ENCODE measurements around the gene AK5. TPM values are rescaled to one million over a fixed set of nuclear protein-coding genes. Genes with fewer than 3 reads are reported as not detected.
A peak's percentile ranks its signal among the peaks of the same experiment; 100 is the strongest.

The AK5 gene
- total and polyA plus RNA-seq, 4 donors: 0.06 to 3.0 (median 0.15) TPM; not detected in 1

GRCh38 chr1:77533660-77534305 is 252.0 kb downstream of the AK5 start:
- 20 to 27% methylated on average over 11 of the region's 11 CpGs for WGBS, 2 donors
- TF ChIP-seq, protein P1, sequence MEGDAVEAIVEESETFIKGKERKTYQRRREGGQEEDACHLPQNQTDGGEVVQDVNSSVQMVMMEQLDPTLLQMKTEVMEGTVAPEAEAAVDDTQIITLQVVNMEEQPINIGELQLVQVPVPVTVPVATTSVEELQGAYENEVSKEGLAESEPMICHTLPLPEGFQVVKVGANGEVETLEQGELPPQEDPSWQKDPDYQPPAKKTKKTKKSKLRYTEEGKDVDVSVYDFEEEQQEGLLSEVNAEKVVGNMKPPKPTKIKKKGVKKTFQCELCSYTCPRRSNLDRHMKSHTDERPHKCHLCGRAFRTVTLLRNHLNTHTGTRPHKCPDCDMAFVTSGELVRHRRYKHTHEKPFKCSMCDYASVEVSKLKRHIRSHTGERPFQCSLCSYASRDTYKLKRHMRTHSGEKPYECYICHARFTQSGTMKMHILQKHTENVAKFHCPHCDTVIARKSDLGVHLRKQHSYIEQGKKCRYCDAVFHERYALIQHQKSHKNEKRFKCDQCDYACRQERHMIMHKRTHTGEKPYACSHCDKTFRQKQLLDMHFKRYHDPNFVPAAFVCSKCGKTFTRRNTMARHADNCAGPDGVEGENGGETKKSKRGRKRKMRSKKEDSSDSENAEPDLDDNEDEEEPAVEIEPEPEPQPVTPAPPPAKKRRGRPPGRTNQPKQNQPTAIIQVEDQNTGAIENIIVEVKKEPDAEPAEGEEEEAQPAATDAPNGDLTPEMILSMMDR (IDR thresholded peaks at IDR 0.05; ENCODE audit: control extremely low read depth, extremely low read depth): peak; percentile 63
- H3K4me3 ChIP-seq: no peak overlapping the region

GRCh38 chr1:77534456-77534855 is 252.6 kb downstream of the AK5 start:
- 53 to 73% methylated on average over 5 of the region's 5 CpGs for WGBS, 2 donors
- ATAC-seq (ENCODE audit: insufficient read depth, low FRiP score): no peak
- Histone ChIP-seq H3K36me3 (ENCODE audit: control insufficient read depth in 4 of 4, insufficient read depth in 4 of 4, low read length in 4 of 4) (no peaks in the 10 kb centered on the region), H3K27me3 (ENCODE audit: control insufficient read depth in 3 of 3, insufficient read depth in 3 of 3, low read length in 2 of 3) (no peaks in the 10 kb centered on the region), H3K4me3 (no peak overlapping the region), H3K9me3 (ENCODE audit: control insufficient read depth in 4 of 4, insufficient read depth in 3 of 4, low read length in 3 of 4) (no peaks in the 10 kb centered on the region), H3K4me1 (ENCODE audit: control insufficient read depth in 5 of 5, insufficient read depth in 5 of 5, low read length in 5 of 5) (no peaks in the 10 kb centered on the region), H3K27ac (ENCODE audit: low read depth in 1 of 2, low read length in 1 of 2) (no peak overlapping the region), H3K9ac (ENCODE audit: insufficient read depth in 1 of 2, low read length in 2 of 2) (no peak overlapping the region)
- no peak for DNase-seq
- TF ChIP-seq, protein P1 (IDR thresholded peaks at IDR 0.05; ENCODE audit: control extremely low read depth, extremely low read depth): no peak

More at GRCh38 chr1:77533660-77534305, 252.0 kb downstream of the AK5 start:
- Histone ChIP-seq H3K9ac (ENCODE audit: insufficient read depth in 1 of 2, low read length in 2 of 2) (no peak overlapping the region), H3K36me3 (ENCODE audit: control insufficient read depth in 4 of 4, insufficient read depth in 4 of 4, low read length in 4 of 4) (no peaks in the 10 kb centered on the region), H3K9me3 (ENCODE audit: control insufficient read depth in 4 of 4, insufficient read depth in 3 of 4, low read length in 3 of 4) (no peaks in the 10 kb centered on the region), H3K27ac (ENCODE audit: low read depth in 1 of 2, low read length in 1 of 2) (no peak overlapping the region), H3K27me3 (ENCODE audit: control insufficient read depth in 3 of 3, insufficient read depth in 3 of 3, low read length in 2 of 3) (no peaks in the 10 kb centered on the region), H3K4me1 (ENCODE audit: control insufficient read depth in 5 of 5, insufficient read depth in 5 of 5, low read length in 5 of 5) (no peaks in the 10 kb centered on the region)
- DNase-seq (peak; percentile 72 to 84 (median 75)), ATAC-seq (ENCODE audit: insufficient read depth, low FRiP score) (peak; percentile 39)

DNA sequence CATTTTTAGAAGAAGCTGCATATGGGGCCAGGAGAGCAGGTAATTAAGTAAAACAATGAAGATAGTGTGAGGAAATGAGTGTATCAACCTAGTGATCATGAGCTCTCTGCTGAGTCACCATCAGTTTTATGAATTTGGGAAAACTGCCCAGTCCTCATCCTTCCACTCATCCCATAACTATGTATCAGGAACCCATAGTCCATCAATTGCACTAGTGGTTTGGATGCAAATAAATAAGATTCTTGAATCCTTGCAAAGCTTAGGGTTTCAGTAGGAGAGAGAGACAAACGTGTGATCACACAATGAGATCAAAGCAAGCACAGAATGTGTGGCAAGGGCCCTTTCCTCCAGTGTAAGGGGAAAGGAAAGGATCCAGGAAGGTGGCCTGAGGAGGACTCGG is 255.0 kb downstream of the AK5 start:
- Histone ChIP-seq H3K4me3 (no peak overlapping the region), H3K9me3 (ENCODE audit: control insufficient read depth in 4 of 4, insufficient read depth in 3 of 4, low read length in 3 of 4) (no peaks in the 10 kb centered on the region), H3K27ac (ENCODE audit: low read depth in 1 of 2, low read length in 1 of 2) (no peak overlapping the region), H3K36me3 (ENCODE audit: control insufficient read depth in 4 of 4, insufficient read depth in 4 of 4, low read length in 4 of 4) (no peaks in the 10 kb centered on the region), H3K27me3 (ENCODE audit: control insufficient read depth in 3 of 3, insufficient read depth in 3 of 3, low read length in 2 of 3) (no peaks in the 10 kb centered on the region), H3K9ac (ENCODE audit: insufficient read depth in 1 of 2, low read length in 2 of 2) (no peak overlapping the region), H3K4me1 (ENCODE audit: control insufficient read depth in 5 of 5, insufficient read depth in 5 of 5, low read length in 5 of 5) (peaks cover 0 to 1% (median 0%) of the 10 kb centered on the region in 5 donors)
- ATAC-seq (ENCODE audit: insufficient read depth, low FRiP score): no peak
- WGBS, 2 donors: 58 to 77% methylated on average over 2 of the region's 2 CpGs
- no peak for DNase-seq
- TF ChIP-seq, protein P1 (IDR thresholded peaks at IDR 0.05; ENCODE audit: control extremely low read depth, extremely low read depth): no peak

All from lung (tissue), 12 donors.